BLaER1 treated with 17β-estradiol and CSF1 and Interleukin-3, amounts not matched to agents 10 nM and 100 nM (cell line): ENCODE data around the gene EPB41L5.

ENCODE experiments used
- H3K27ac ChIP-seq, 11 experiments: shearing (Covaris generic); formaldehyde crosslinking; 2 replicates each; pipeline ENCODE4 v1.8.1; 2022
- H3K27me3 ChIP-seq, 11 experiments: shearing (Covaris generic); formaldehyde crosslinking; 2 replicates each; pipeline ENCODE4 v1.8.1; 2022
- H3K36me3 ChIP-seq, 11 experiments: shearing (Covaris generic); formaldehyde crosslinking; 2 replicates each; pipeline ENCODE4 v1.8.1; 2022
- H3K4me1 ChIP-seq, 10 experiments: shearing (Covaris generic); formaldehyde crosslinking; 2 replicates each; pipeline ENCODE4 v1.8.1; 2022
- H3K4me2 ChIP-seq, 11 experiments: shearing (Covaris generic); formaldehyde crosslinking; 2 replicates each; pipeline ENCODE4 v1.8.1; 2022
- H3K4me3 ChIP-seq, 10 experiments: shearing (Covaris generic); formaldehyde crosslinking; 2 replicates each; pipeline ENCODE4 v1.8.1; 2022
- H3K9ac ChIP-seq, 11 experiments: shearing (Covaris generic); formaldehyde crosslinking; 2 replicates each; pipeline ENCODE4 v1.8.1; 2022
- H3K9me3 ChIP-seq, 11 experiments: shearing (Covaris generic); formaldehyde crosslinking; replicated peaks in 1 of 11; 2 replicates each; pipeline ENCODE4 v1.8.1; 2022
- H4K20me1 ChIP-seq, 11 experiments: shearing (Covaris generic); formaldehyde crosslinking; 2 replicates each; pipeline ENCODE4 v1.8.1; 2022
- Cebpa-rat ChIP-seq, 11 experiments: shearing (Covaris generic); IDR thresholded peaks; 2 replicates each; pipeline ENCODE4 v1.8.1; 2022

EPB41L5 gene

GRCh38 chr2:120103723-120104467 is 91.0 kb downstream of the EPB41L5 start:
- H3K9ac ChIP-seq = no peak overlapping the region
- peaks cover 3 to 6% (median 5%) of the 10 kb centered on the region in 10 experiments for H3K4me1 ChIP-seq
- no peaks in the 10 kb centered on the region for H3K9me3 ChIP-seq
- peaks cover 4 to 46% (median 13%) of the 10 kb centered on the region in 11 experiments; a peak in 16 of 22 replicates for H3K36me3 ChIP-seq
- peaks cover 0 to 16% (median 0%) of the 10 kb centered on the region in 11 experiments; a peak in 4 of 22 replicates for H3K27me3 ChIP-seq
- H3K4me2 ChIP-seq = no peak overlapping the region
- no peak overlapping the region for H3K27ac ChIP-seq
- no peaks in the 10 kb centered on the region for H4K20me1 ChIP-seq
- no peak overlapping the region for H3K4me3 ChIP-seq
- TF ChIP-seq Cebpa-rat (IDR thresholded peaks at IDR 0.05) = no peak

GRCh38 chr2:120104772-120105171 is 91.9 kb downstream of the EPB41L5 start:
- Histone ChIP-seq H3K9ac (no peak overlapping the region), H3K36me3 (peaks cover 4 to 46% (median 13%) of the 10 kb centered on the region in 11 experiments; a peak in 16 of 22 replicates), H3K27me3 (peaks cover 0 to 16% (median 0%) of the 10 kb centered on the region in 11 experiments; a peak in 4 of 22 replicates), H4K20me1 (no peaks in the 10 kb centered on the region), H3K4me3 (no peak overlapping the region), H3K4me1 (peaks cover 12 to 14% (median 13%) of the 10 kb centered on the region in 10 experiments), H3K4me2 (no peak overlapping the region), H3K9me3 (no peaks in the 10 kb centered on the region), H3K27ac (no peak overlapping the region)
- TF ChIP-seq Cebpa-rat (IDR thresholded peaks at IDR 0.05) = no peak

GRCh38 chr2:120105360-120105759 is 92.5 kb downstream of the EPB41L5 start:
- Histone ChIP-seq H3K36me3 (peaks cover 4 to 41% (median 13%) of the 10 kb centered on the region in 11 experiments; a peak in 16 of 22 replicates), H3K4me2 (no peak overlapping the region), H3K27me3 (peaks cover 0 to 16% (median 0%) of the 10 kb centered on the region in 11 experiments; a peak in 4 of 22 replicates), H3K4me3 (no peak overlapping the region), H3K4me1 (peaks cover 13 to 20% (median 15%) of the 10 kb centered on the region in 10 experiments), H3K27ac (no peak overlapping the region), H3K9me3 (no peaks in the 10 kb centered on the region), H4K20me1 (no peaks in the 10 kb centered on the region), H3K9ac (no peak overlapping the region)
- TF ChIP-seq Cebpa-rat (IDR thresholded peaks at IDR 0.05) = no peak

- TF ChIP-seq Cebpa-rat (IDR thresholded peaks at IDR 0.05) = no peak
- Histone ChIP-seq H4K20me1 (no peaks in the 10 kb centered on the region), H3K27ac (no peak overlapping the region), H3K9me3 (no peaks in the 10 kb centered on the region), H3K4me1 (peaks cover 15 to 35% (median 19%) of the 10 kb centered on the region in 10 experiments), H3K9ac (no peak overlapping the region), H3K36me3 (peaks cover 4 to 27% (median 9%) of the 10 kb centered on the region in 11 experiments; a peak in 15 of 22 replicates), H3K4me2 (no peak overlapping the region), H3K4me3 (no peak overlapping the region), H3K27me3 (peaks cover 0 to 32% (median 0%) of the 10 kb centered on the region in 11 experiments; a peak in 4 of 22 replicates)
These were observed 95.2 kb downstream of the EPB41L5 start for GRCh38 chr2:120108049-120108448.

- no peak overlapping the region for H3K4me3 ChIP-seq
- H3K4me2 ChIP-seq = peak overlapping the region; percentile 63 to 89 (median 75)
- H3K4me1 ChIP-seq = peaks cover 15 to 35% (median 19%) of the 10 kb centered on the region in 10 experiments
- no peaks in the 10 kb centered on the region for H3K9me3 ChIP-seq
- no peak overlapping the region for H3K9ac ChIP-seq
- no peaks in the 10 kb centered on the region for H4K20me1 ChIP-seq
- peaks cover 3 to 22% (median 7%) of the 10 kb centered on the region in 11 experiments; a peak in 15 of 22 replicates for H3K36me3 ChIP-seq
- no peak overlapping the region for H3K27ac ChIP-seq
- no peak for TF ChIP-seq Cebpa-rat (IDR thresholded peaks at IDR 0.05)
- H3K27me3 ChIP-seq = peaks cover 0 to 38% (median 0%) of the 10 kb centered on the region in 11 experiments; a peak in 4 of 22 replicates
These were observed 95.9 kb downstream of the EPB41L5 start for GRCh38 chr2:120108749-120109148.

- Histone ChIP-seq H3K36me3 (peaks cover 0 to 15% (median under 1%) of the 10 kb centered on the region in 11 experiments; a peak in 11 of 22 replicates), H3K9ac (no peak overlapping the region), H3K27me3 (peaks cover 0 to 38% (median 0%) of the 10 kb centered on the region in 11 experiments; a peak in 4 of 22 replicates), H3K9me3 (no peaks in the 10 kb centered on the region), H3K27ac (peak overlapping the region in 5 of 11 experiments; percentile 15 to 50 (median 23); a peak in 3 of 22 replicates), H4K20me1 (no peaks in the 10 kb centered on the region), H3K4me3 (peak overlapping the region in 1 of 10 experiments; percentile 47; a peak in 1 of 20 replicates), H3K4me1 (peaks cover 15 to 35% (median 19%) of the 10 kb centered on the region in 10 experiments), H3K4me2 (peak overlapping the region; percentile 63 to 89 (median 75))
- TF ChIP-seq Cebpa-rat (IDR thresholded peaks at IDR 0.05) = no peak
These were observed 96.5 kb downstream of the EPB41L5 start for GRCh38 chr2:120109186-120110061.

GRCh38 chr2:120110062-120110362 is 97.1 kb downstream of the EPB41L5 start:
- H4K20me1 ChIP-seq = no peaks in the 10 kb centered on the region
- H3K27me3 ChIP-seq = peaks cover 0 to 38% (median 0%) of the 10 kb centered on the region in 11 experiments; a peak in 4 of 22 replicates
- peak overlapping the region in 2 of 11 experiments; percentile 84 to 89; a peak in 2 of 22 replicates for H3K4me2 ChIP-seq
- TF ChIP-seq Cebpa-rat (IDR thresholded peaks at IDR 0.05) = no peak
- no peaks in the 10 kb centered on the region for H3K9me3 ChIP-seq
- H3K4me1 ChIP-seq = peaks cover 15 to 35% (median 19%) of the 10 kb centered on the region in 10 experiments
- no peak overlapping the region for H3K9ac ChIP-seq
- H3K36me3 ChIP-seq = 0 out of 22 replicates have a peak, but pooled peaks cover 0 to 13% (median 0%) of the 10 kb centered on the region in 11 experiments
- no peak overlapping the region for H3K4me3 ChIP-seq
- no peak overlapping the region for H3K27ac ChIP-seq

GRCh38 chr2:120110507-120110906 is 97.6 kb downstream of the EPB41L5 start:
- Histone ChIP-seq H4K20me1 (no peaks in the 10 kb centered on the region), H3K9me3 (no peaks in the 10 kb centered on the region), H3K4me3 (no peak overlapping the region), H3K27ac (no peak overlapping the region), H3K9ac (no peak overlapping the region), H3K4me1 (peaks cover 15 to 35% (median 19%) of the 10 kb centered on the region in 10 experiments), H3K4me2 (peak overlapping the region in 3 of 11 experiments; percentile 21 to 38 (median 25); a peak in 5 of 22 replicates), H3K27me3 (peaks cover 0 to 36% (median 0%) of the 10 kb centered on the region in 11 experiments; a peak in 4 of 22 replicates), H3K36me3 (0 out of 22 replicates have a peak, but pooled peaks cover 0 to 9% (median 0%) of the 10 kb centered on the region in 11 experiments)
- no peak for TF ChIP-seq Cebpa-rat (IDR thresholded peaks at IDR 0.05)
